Activated CD4-positive, alpha-beta T cell treated with anti-CD3 and anti-CD28 coated beads, Interleukin-2, amount 10 ng/mL, durations not matched to agents 7 days and 5 days (primary cell): ENCODE results near the gene TBXA2R. TPM values are rescaled to one million over a fixed set of nuclear protein-coding genes. Genes with fewer than 3 reads are reported as not detected.
"Not testable (repeated sequence)": the region's sequence is repeated elsewhere in the genome, so short reads cannot be mapped to it uniquely, and the experiment has no call there.

Experiments
- CTCF ChIA-PET: fragments of 350-600 bp; sonication (Branson Sonifier 250); formaldehyde crosslinking; loops from one replicate; lab custom pipeline; 2021; ENCODE audit warnings: antibody characterized with exemption; lab: Charles Lee
- POLR2A ChIA-PET: fragments of 350-600 bp; sonication (Branson Sonifier 250); formaldehyde crosslinking; loops from one replicate; lab custom pipeline; 2021; ENCODE audit warnings: antibody characterized with exemption; lab: Charles Lee
- DNase-seq: peaks from one replicate; pipeline ENCODE4 v3.0.0-alpha.2; 2020
- H3K27ac Mint-ChIP-seq: one replicate; pipeline ENCODE4 v1.8.0; 2021; ENCODE audit warnings: mild to moderate bottlenecking, moderate library complexity, mixed read lengths
- H3K27me3 Mint-ChIP-seq: one replicate; pipeline ENCODE4 v1.8.0; 2021; ENCODE audit warnings: mixed read lengths
- H3K36me3 Mint-ChIP-seq: one replicate; pipeline ENCODE4 v1.8.0; 2021; ENCODE audit warnings: low read depth, mixed read lengths
- H3K4me1 Mint-ChIP-seq: one replicate; pipeline ENCODE4 v1.8.0; 2021; ENCODE audit warnings: mixed read lengths
- H3K4me3 Mint-ChIP-seq: one replicate; pipeline ENCODE4 v1.8.0; 2021; ENCODE audit warnings: mild to moderate bottlenecking, moderate library complexity, mixed read lengths
- H3K9me3 Mint-ChIP-seq: one replicate; pipeline ENCODE4 v1.8.0; 2021; ENCODE audit warnings: mixed read lengths
- total RNA-seq, 2 experiments: library from RNA; stranded (reverse); gene quantifications; one replicate each; pipeline ENCODE4 v1.2.3, GENCODE V29; 2021

The TBXA2R gene
- total RNA-seq, 2 experiments from 2014 or later = 0.92 to 1.00 TPM

- Mint-ChIP-seq H3K9me3 (no peaks in the 10 kb centered on the region), H3K27ac (peak overlapping the region; percentile 85), H3K27me3 (no peaks in the 10 kb centered on the region), H3K36me3 (peaks cover 17% of the 10 kb centered on the region), H3K4me3 (peak overlapping the region; percentile 76), H3K4me1 (peaks cover 18% of the 10 kb centered on the region)
- peak; percentile 93 for DNase-seq
- ChIA-PET CTCF (interaction anchor here (0.8 to 1.5 kb wide), 4 partner anchors 17 to 29 kb away, joined by 3 to 4 read pairs (median 3); no protein-coding TSS in a partner anchor), POLR2A (interaction anchor here (0.6 kb wide), 1 partner anchor 105 kb away, joined by 9 read pairs; no protein-coding TSS in a partner anchor)
These were observed 32.6 kb downstream of the TBXA2R start for GRCh38 chr19:3573858-3574637.

- no peak for DNase-seq
- peaks cover 17% of the 10 kb centered on the region for H3K36me3 Mint-ChIP-seq
- H3K27me3 Mint-ChIP-seq = no peaks in the 10 kb centered on the region
- no peaks in the 10 kb centered on the region for H3K9me3 Mint-ChIP-seq
- peak overlapping the region; percentile 85 for H3K27ac Mint-ChIP-seq
- ChIA-PET CTCF (interaction anchor here (0.8 to 1.4 kb wide), 3 partner anchors 17 to 29 kb away, joined by 3 read pairs; no protein-coding TSS in a partner anchor), POLR2A (interaction anchor here (0.6 kb wide), 1 partner anchor 104 kb away, joined by 9 read pairs; no protein-coding TSS in a partner anchor)
- H3K4me3 Mint-ChIP-seq = peak overlapping the region; percentile 76
- peaks cover 18% of the 10 kb centered on the region for H3K4me1 Mint-ChIP-seq
These were observed 33.4 kb downstream of the TBXA2R start for GRCh38 chr19:3573162-3573857.

- Mint-ChIP-seq H3K9me3 (no peaks in the 10 kb centered on the region), H3K36me3 (peaks cover 17% of the 10 kb centered on the region), H3K4me3 (peak within 1 kb of the TSS; percentile 76), H3K4me1 (peaks cover 18% of the 10 kb centered on the region), H3K27ac (peak within 1 kb of the TSS; percentile 85), H3K27me3 (no peaks in the 10 kb centered on the region)
- ChIA-PET CTCF (interaction anchor here (1.4 kb wide), 1 partner anchor 28 kb away, joined by 3 read pairs; no protein-coding TSS in a partner anchor), POLR2A (no interaction called here)
- no peak for DNase-seq
These were observed 33.9 kb downstream of the TBXA2R start, which contains the start of gene HMG20B for GRCh38 chr19:3572855-3573161. Gene HMG20B (plus strand): TSS chr19:3572944. CDS start chr19:3573310, 366 bp downstream.

GRCh38 chr19:3572132-3572854 is 34.4 kb downstream of the TBXA2R start:
- CTCF ChIA-PET = no interaction called here
- POLR2A ChIA-PET = no interaction called here
- Mint-ChIP-seq H3K27ac (peak overlapping the region; percentile 51), H3K9me3 (no peaks in the 10 kb centered on the region), H3K27me3 (no peaks in the 10 kb centered on the region), H3K4me3 (peak overlapping the region; percentile 76), H3K36me3 (peaks cover 17% of the 10 kb centered on the region), H3K4me1 (peaks cover 18% of the 10 kb centered on the region)
- peak; percentile 100 for DNase-seq

- Mint-ChIP-seq H3K27ac (no peak overlapping the region), H3K36me3 (peaks cover 12% of the 10 kb centered on the region), H3K9me3 (no peaks in the 10 kb centered on the region), H3K27me3 (no peaks in the 10 kb centered on the region), H3K4me3 (no peak overlapping the region), H3K4me1 (peaks cover 18% of the 10 kb centered on the region)
- no peak for DNase-seq
- CTCF ChIA-PET = interaction anchor here (0.6 to 0.7 kb wide), 2 partner anchors 69 to 120 kb away, joined by 3 to 5 read pairs; no protein-coding TSS in a partner anchor
- POLR2A ChIA-PET = no interaction called here
These were observed 36.1 kb downstream of the TBXA2R start for GRCh38 chr19:3570606-3571011.

GRCh38 chr19:3570042-3570441 is 36.6 kb downstream of the TBXA2R start:
- H3K4me1 Mint-ChIP-seq = peaks cover 15% of the 10 kb centered on the region
- H3K9me3 Mint-ChIP-seq, H3K36me3 Mint-ChIP-seq, H3K27me3 Mint-ChIP-seq, H3K27ac Mint-ChIP-seq, DNase-seq, POLR2A ChIA-PET, H3K4me3 Mint-ChIP-seq: not testable (repeated sequence)
- CTCF ChIA-PET = interaction anchor here (0.6 to 0.7 kb wide), 2 partner anchors 68 to 121 kb away, joined by 3 to 5 read pairs; no protein-coding TSS in a partner anchor

GRCh38 chr19:3565139-3565538 is 41.5 kb downstream of the TBXA2R start:
- no peaks in the 10 kb centered on the region for H3K4me1 Mint-ChIP-seq
- ChIA-PET POLR2A (no interaction called here), CTCF (interaction anchor here (0.9 kb wide), 1 partner anchor 20 kb away, joined by 3 read pairs; no protein-coding TSS in a partner anchor)
- H3K27ac Mint-ChIP-seq = no peak overlapping the region
- H3K4me3 Mint-ChIP-seq = no peak overlapping the region
- no peaks in the 10 kb centered on the region for H3K9me3 Mint-ChIP-seq
- DNase-seq = no peak
- H3K27me3 Mint-ChIP-seq = no peaks in the 10 kb centered on the region
- no peaks in the 10 kb centered on the region for H3K36me3 Mint-ChIP-seq

- no peak overlapping the region for H3K27ac Mint-ChIP-seq
- no peak for DNase-seq
- H3K4me1 Mint-ChIP-seq = no peaks in the 10 kb centered on the region
- ChIA-PET CTCF (interaction anchor here (0.9 to 1.5 kb wide), 2 partner anchors 10 to 19 kb away, joined by 3 to 4 read pairs; no protein-coding TSS in a partner anchor), POLR2A (no interaction called here)
- H3K4me3 Mint-ChIP-seq = no peak overlapping the region
- H3K27me3 Mint-ChIP-seq = no peaks in the 10 kb centered on the region
- H3K36me3 Mint-ChIP-seq = no peaks in the 10 kb centered on the region
- no peaks in the 10 kb centered on the region for H3K9me3 Mint-ChIP-seq
These were observed 42.8 kb downstream of the TBXA2R start for GRCh38 chr19:3563709-3564524.

GRCh38 chr19:3557461-3558248 is 49.0 kb downstream of the TBXA2R start, which contains the start of gene MFSD12:
Gene MFSD12 (minus strand): TSS chr19:3557586. CDS start chr19:3557403, 183 bp downstream.
- Mint-ChIP-seq H3K4me3 (peak within 1 kb of the TSS; percentile 96), H3K9me3 (no peaks in the 10 kb centered on the region), H3K4me1 (peaks cover 36% of the 10 kb centered on the region), H3K27ac (peak within 1 kb of the TSS; percentile 94), H3K36me3 (peaks cover 6% of the 10 kb centered on the region), H3K27me3 (no peaks in the 10 kb centered on the region)
- DNase-seq = peak; percentile 94
- ChIA-PET POLR2A (no interaction called here), CTCF (interaction anchor here (0.6 to 2.8 kb wide), 6 partner anchors 10 to 1465 kb away, joined by 3 to 7 read pairs (median 5); no protein-coding TSS in a partner anchor)

- no peaks in the 10 kb centered on the region for H3K9me3 Mint-ChIP-seq
- H3K4me3 Mint-ChIP-seq = peak overlapping the region; percentile 96
- ChIA-PET POLR2A (no interaction called here), CTCF (interaction anchor here (0.9 to 2.8 kb wide), 6 partner anchors 9 to 67 kb away, joined by 3 to 7 read pairs (median 4); no protein-coding TSS in a partner anchor)
- DNase-seq = peak; percentile 50
- peak overlapping the region; percentile 94 for H3K27ac Mint-ChIP-seq
- peaks cover 6% of the 10 kb centered on the region for H3K36me3 Mint-ChIP-seq
- no peaks in the 10 kb centered on the region for H3K27me3 Mint-ChIP-seq
- peaks cover 38% of the 10 kb centered on the region for H3K4me1 Mint-ChIP-seq
These were observed 49.7 kb downstream of the TBXA2R start for GRCh38 chr19:3556978-3557460.
